Stimulated activated CD4-positive, alpha-beta T cell treated with anti-CD3 and anti-CD28 coated beads, Interleukin-4, amount 100 ng/mL, for 4 hours (primary cell): Measurements from ENCODE around the gene ADRB2.

Source experiments
- DNase-seq, 2 experiments: peaks; one replicate each; pipeline ENCODE4 v3.0.0-alpha.2; 2020

The ADRB2 gene

GRCh38 chr5:148805326-148806290, 20.8 kb upstream of the ADRB2 start:
- no peak for DNase-seq

GRCh38 chr5:148806520-148806931, 19.9 kb upstream of the ADRB2 start:
- no peak for DNase-seq

GRCh38 chr5:148807851-148808250, 18.6 kb upstream of the ADRB2 start:
- no peak for DNase-seq

- no peak for DNase-seq
Measured at GRCh38 chr5:148808864-148809642, 17.4 kb upstream of the ADRB2 start.

- no peak for DNase-seq
Measured at GRCh38 chr5:148809781-148810524, 16.5 kb upstream of the ADRB2 start.

GRCh38 chr5:148810823-148811222, 15.6 kb upstream of the ADRB2 start:
- DNase-seq, result no peak

- DNase-seq, result no peak
Measured at GRCh38 chr5:148811756-148812155, 14.7 kb upstream of the ADRB2 start.

- DNase-seq, result no peak
Measured at GRCh38 chr5:148815086-148815485, 11.3 kb upstream of the ADRB2 start.

- no peak for DNase-seq
Measured at GRCh38 chr5:148815578-148815977, 10.8 kb upstream of the ADRB2 start.

- DNase-seq, result no peak
Measured at GRCh38 chr5:148816357-148816756, 10.1 kb upstream of the ADRB2 start.

- DNase-seq, result no peak
Measured at GRCh38 chr5:148816782-148817181, 9.6 kb upstream of the ADRB2 start.

GRCh38 chr5:148817606-148818005, 8.8 kb upstream of the ADRB2 start:
- DNase-seq, result no peak

- no peak for DNase-seq
Measured at GRCh38 chr5:148820461-148821395, 5.7 kb upstream of the ADRB2 start.

- DNase-seq, result no peak
Measured at GRCh38 chr5:148823871-148824270, 2.5 kb upstream of the ADRB2 start.

GRCh38 chr5:148825716-148826052, 727 bp upstream of the ADRB2 start:
- no peak for DNase-seq

- DNase-seq, result no peak
Measured at GRCh38 chr5:148826739-148827070, 294 bp downstream of the ADRB2 start.

GRCh38 chr5:148827723-148828122, 1.3 kb downstream of the ADRB2 start:
- no peak for DNase-seq

- no peak for DNase-seq
Measured at GRCh38 chr5:148828511-148829247, 2.3 kb downstream of the ADRB2 start.

- no peak for DNase-seq
Measured at GRCh38 chr5:148829248-148829594, 2.8 kb downstream of the ADRB2 start.

GRCh38 chr5:148829734-148830133, 3.3 kb downstream of the ADRB2 start:
- no peak for DNase-seq

GRCh38 chr5:148830211-148830610, 3.8 kb downstream of the ADRB2 start:
- DNase-seq, result no peak
